ENCODE data around the gene PTPA. TPM values are rescaled to one million over a fixed set of nuclear protein-coding genes. Genes with fewer than 3 reads are reported as not detected.

Gene PTPA
- total RNA-seq, 1 donor, result 73.5 TPM

GRCh38 chr9:129068990-129069861, 42.0 kb upstream of the PTPA start:
- no peak overlapping the region for H3K27ac ChIP-seq (ENCODE audit: low read depth, low read length)
- H3K27me3 ChIP-seq (ENCODE audit: insufficient read depth, low read length), result no peaks in the 10 kb centered on the region
- no peaks in the 10 kb centered on the region for H3K79me2 ChIP-seq (ENCODE audit: insufficient read depth, low read length)
- H2AFZ ChIP-seq (ENCODE audit: low read length), result no peak overlapping the region
- no peaks in the 10 kb centered on the region for H3K9me3 ChIP-seq (ENCODE audit: low read depth, low read length)
- peaks cover 14% of the 10 kb centered on the region for H3K36me3 ChIP-seq (ENCODE audit: insufficient read depth, low read length)
- peak; percentile 45 for DNase-seq (ENCODE audit: insufficient read length, low spot score, missing footprints)
- H3K4me1 ChIP-seq (ENCODE audit: insufficient read depth, low read length), result no peaks in the 10 kb centered on the region
- no peak overlapping the region for H3K4me2 ChIP-seq (ENCODE audit: insufficient read depth, low read length)
- no peak overlapping the region for H3K4me3 ChIP-seq (ENCODE audit: insufficient read depth, low read length)
- H4K20me1 ChIP-seq (ENCODE audit: insufficient read depth, low read length), result no peaks in the 10 kb centered on the region
- no peak for TF ChIP-seq CTCF (IDR thresholded peaks at IDR 0.05; ENCODE audit: extremely low read depth, low read depth, low read length)

GRCh38 chr9:129069862-129070641, 41.2 kb upstream of the PTPA start:
- no peaks in the 10 kb centered on the region for H3K27me3 ChIP-seq (ENCODE audit: insufficient read depth, low read length)
- H3K27ac ChIP-seq (ENCODE audit: low read depth, low read length), result no peak overlapping the region
- TF ChIP-seq CTCF (IDR thresholded peaks at IDR 0.05; ENCODE audit: extremely low read depth, low read depth, low read length), result no peak
- no peak overlapping the region for H2AFZ ChIP-seq (ENCODE audit: low read length)
- no peaks in the 10 kb centered on the region for H3K9me3 ChIP-seq (ENCODE audit: low read depth, low read length)
- no peak overlapping the region for H3K4me2 ChIP-seq (ENCODE audit: insufficient read depth, low read length)
- no peaks in the 10 kb centered on the region for H3K4me1 ChIP-seq (ENCODE audit: insufficient read depth, low read length)
- no peaks in the 10 kb centered on the region for H3K79me2 ChIP-seq (ENCODE audit: insufficient read depth, low read length)
- DNase-seq (ENCODE audit: insufficient read length, low spot score, missing footprints), result peak; percentile 53
- no peaks in the 10 kb centered on the region for H4K20me1 ChIP-seq (ENCODE audit: insufficient read depth, low read length)
- H3K36me3 ChIP-seq (ENCODE audit: insufficient read depth, low read length), result peaks cover 14% of the 10 kb centered on the region
- no peak overlapping the region for H3K4me3 ChIP-seq (ENCODE audit: insufficient read depth, low read length)

GRCh38 chr9:129070696-129071525, 40.3 kb upstream of the PTPA start:
- no peak for TF ChIP-seq CTCF (IDR thresholded peaks at IDR 0.05; ENCODE audit: extremely low read depth, low read depth, low read length)
- H3K4me2 ChIP-seq (ENCODE audit: insufficient read depth, low read length), result no peak overlapping the region
- H2AFZ ChIP-seq (ENCODE audit: low read length), result no peak overlapping the region
- no peaks in the 10 kb centered on the region for H3K4me1 ChIP-seq (ENCODE audit: insufficient read depth, low read length)
- peak; percentile 62 for DNase-seq (ENCODE audit: insufficient read length, low spot score, missing footprints)
- no peak overlapping the region for H3K27ac ChIP-seq (ENCODE audit: low read depth, low read length)
- H4K20me1 ChIP-seq (ENCODE audit: insufficient read depth, low read length), result no peaks in the 10 kb centered on the region
- H3K36me3 ChIP-seq (ENCODE audit: insufficient read depth, low read length), result peaks cover 10% of the 10 kb centered on the region
- H3K4me3 ChIP-seq (ENCODE audit: insufficient read depth, low read length), result no peak overlapping the region
- H3K9me3 ChIP-seq (ENCODE audit: low read depth, low read length), result no peaks in the 10 kb centered on the region
- no peaks in the 10 kb centered on the region for H3K79me2 ChIP-seq (ENCODE audit: insufficient read depth, low read length)
- no peaks in the 10 kb centered on the region for H3K27me3 ChIP-seq (ENCODE audit: insufficient read depth, low read length)
